Urinary bladder (tissue), 4 donors: ENCODE measurements around the gene PDE4D. TPM values are rescaled to one million over a fixed set of nuclear protein-coding genes. Genes with fewer than 3 reads are reported as not detected.

Source experiments
- DNase-seq: peaks from one replicate; pipeline ENCODE4 v3.0.0-alpha.2; 2015; ENCODE audit errors: extremely low spot score
- H3K27ac ChIP-seq: one replicate; pipeline ENCODE4 v1.5.1; 2013; ENCODE audit warnings: low read depth, mild to moderate bottlenecking, moderate library complexity
- H3K36me3 ChIP-seq: one replicate; pipeline ENCODE4 v1.6.1; 2013; ENCODE audit warnings: mild to moderate bottlenecking, moderate library complexity; ENCODE audit not compliant: insufficient read depth
- H3K4me1 ChIP-seq: one replicate; pipeline ENCODE4 v1.6.1; 2013; ENCODE audit warnings: mild to moderate bottlenecking, moderate library complexity; ENCODE audit not compliant: insufficient read depth
- H3K4me3 ChIP-seq: one replicate; pipeline ENCODE4 v1.5.1; 2013; ENCODE audit warnings: low read depth, low read length
- WGBS: extraction: QIAGEN DNeasy Blood & Tissue Kit; methylation state at CpG from one replicate; pipeline ENCODE4 v1.1.7; 2013; 5-methylcytosine and 5-hydroxymethylcytosine counted together
- polyA plus RNA-seq: library from polyadenylated mRNA; stranded (reverse); fragments of 200-250 nt; gene quantifications from one replicate; pipeline ENCODE4 v1.2.3, GENCODE V29; 2013
- total RNA-seq: library from RNA; depleted of rRNA; stranded (reverse); fragments of >200 nt; gene quantifications from one replicate; pipeline ENCODE4 v1.2.3, GENCODE V29; 2014
- donor health status: healthy with polysubstance abuse.
- donor health status: healthy.

The PDE4D gene
- total and polyA plus RNA-seq, 2 donors: 27.3 to 253 TPM

DNA sequence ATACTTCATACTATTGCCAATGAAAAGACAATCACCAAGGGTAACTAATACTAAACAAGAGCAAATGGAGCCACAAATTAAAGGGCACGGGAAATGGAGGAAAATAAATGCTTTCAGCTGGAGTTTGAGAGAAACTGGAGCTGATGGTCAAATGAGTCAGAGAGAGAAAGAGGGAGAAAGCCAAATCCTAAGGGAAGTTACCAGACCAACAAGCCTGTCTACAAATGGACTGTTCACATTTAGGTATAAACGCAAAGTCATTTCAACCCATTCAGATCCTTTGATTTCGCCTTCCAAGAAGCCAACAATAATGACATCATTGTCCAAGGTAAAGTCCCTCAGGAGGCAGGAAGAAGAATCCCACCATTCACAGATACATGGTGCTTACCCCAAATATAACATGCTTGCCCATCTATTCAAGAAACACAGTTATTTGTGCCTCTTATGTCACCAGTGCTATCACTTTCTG is 958.9 kb downstream of the PDE4D start:
- Histone ChIP-seq H3K4me3 (no peak overlapping the region), H3K36me3 (no peaks in the 10 kb centered on the region), H3K27ac (no peak overlapping the region), H3K4me1 (no peaks in the 10 kb centered on the region)
- no peak for DNase-seq
- WGBS: 74% methylated on average over 3 of the region's 3 CpGs

DNA sequence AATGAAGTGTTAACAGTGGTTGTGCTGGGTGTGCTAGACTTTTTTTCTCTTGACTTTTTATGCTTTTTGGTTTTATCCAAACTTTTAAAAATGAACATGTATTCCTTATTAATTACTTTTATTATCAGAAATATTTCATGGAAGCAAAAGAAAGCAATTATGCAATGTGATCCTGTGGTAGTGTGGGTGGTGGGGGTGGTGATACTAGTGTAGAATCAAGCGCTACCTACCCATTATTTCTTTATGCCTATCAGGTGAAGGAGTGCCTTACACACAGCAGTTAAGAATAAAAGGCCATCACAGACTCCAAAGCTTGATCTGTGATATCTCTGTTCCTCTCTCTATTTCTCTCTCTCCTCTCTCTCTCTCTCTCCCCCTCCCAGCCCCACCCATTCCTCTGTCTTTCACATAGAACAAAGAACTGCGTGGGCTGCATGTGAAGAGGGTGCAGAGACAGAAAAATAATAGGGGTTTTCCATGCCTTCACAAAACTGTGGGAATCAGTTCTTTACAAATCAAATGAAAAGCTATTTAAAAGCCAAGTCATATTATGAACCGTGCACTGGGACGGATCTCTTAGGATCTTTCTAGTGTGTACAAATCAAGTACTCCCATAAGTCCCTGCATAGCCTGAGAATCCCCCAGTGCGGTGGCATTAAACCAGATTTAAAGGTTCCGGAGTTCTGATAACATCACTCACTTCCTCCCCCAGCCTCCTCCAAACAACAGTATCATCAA is 959.5 kb downstream of the PDE4D start:
- DNase-seq: no peak
- Histone ChIP-seq H3K4me1 (no peaks in the 10 kb centered on the region), H3K36me3 (no peaks in the 10 kb centered on the region), H3K27ac (no peak overlapping the region), H3K4me3 (no peak overlapping the region)
- 60% methylated on average over 6 of the region's 6 CpGs for WGBS

DNA sequence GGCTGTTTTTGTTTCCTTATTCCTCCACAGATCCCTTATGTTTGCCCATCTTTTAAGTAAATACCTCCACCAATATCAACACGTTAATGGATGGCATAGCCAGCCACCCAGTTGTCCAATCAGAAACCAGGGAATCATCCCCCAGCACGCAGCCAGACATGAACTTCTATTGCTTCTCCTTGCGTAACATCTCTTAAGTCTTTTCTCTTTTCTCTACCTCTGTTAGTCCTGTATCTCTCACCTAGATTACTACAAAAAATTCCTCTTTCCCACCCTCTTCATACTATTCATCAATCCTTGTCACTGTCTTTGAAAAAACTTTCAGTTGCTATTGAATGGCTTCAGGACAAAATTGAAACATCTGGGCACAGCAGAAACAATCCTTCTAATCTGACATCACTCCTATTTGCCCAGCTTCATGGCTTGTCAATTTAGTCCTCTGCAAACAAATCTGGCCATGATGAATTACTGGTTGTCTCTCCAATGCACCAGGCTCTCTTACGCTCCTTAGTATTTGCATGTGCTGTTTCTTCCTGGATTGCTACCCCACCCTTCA is 961.4 kb downstream of the PDE4D start:
- 68% methylated on average over 4 of the region's 4 CpGs for WGBS
- no peak for DNase-seq

DNA sequence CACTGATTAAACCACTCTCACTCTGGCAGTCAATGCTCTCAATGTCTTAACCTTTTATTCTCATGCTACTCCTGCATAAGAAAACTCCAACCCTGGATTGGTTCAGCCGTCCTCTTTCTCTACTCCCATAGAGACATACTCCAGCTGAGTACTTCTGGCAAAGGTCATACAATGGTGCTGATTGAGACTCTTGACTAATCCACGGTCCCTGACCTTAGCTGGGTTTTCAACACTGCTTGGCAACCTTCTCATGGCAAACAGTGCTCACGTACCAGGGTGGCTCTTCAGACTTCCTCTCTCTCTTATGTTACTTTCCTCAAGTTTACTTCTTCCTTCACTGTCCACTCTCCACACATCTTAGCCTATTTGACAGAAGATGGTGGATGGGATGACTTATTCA is 963.0 kb downstream of the PDE4D start:
- 86% methylated on average over 3 of the region's 3 CpGs for WGBS

More for the DNA sequence above, 961.4 kb downstream of the PDE4D start:
- H3K27ac ChIP-seq: no peak overlapping the region
- H3K36me3 ChIP-seq: no peaks in the 10 kb centered on the region
- H3K4me3 ChIP-seq: no peak overlapping the region
- H3K4me1 ChIP-seq: no peaks in the 10 kb centered on the region

DNA sequence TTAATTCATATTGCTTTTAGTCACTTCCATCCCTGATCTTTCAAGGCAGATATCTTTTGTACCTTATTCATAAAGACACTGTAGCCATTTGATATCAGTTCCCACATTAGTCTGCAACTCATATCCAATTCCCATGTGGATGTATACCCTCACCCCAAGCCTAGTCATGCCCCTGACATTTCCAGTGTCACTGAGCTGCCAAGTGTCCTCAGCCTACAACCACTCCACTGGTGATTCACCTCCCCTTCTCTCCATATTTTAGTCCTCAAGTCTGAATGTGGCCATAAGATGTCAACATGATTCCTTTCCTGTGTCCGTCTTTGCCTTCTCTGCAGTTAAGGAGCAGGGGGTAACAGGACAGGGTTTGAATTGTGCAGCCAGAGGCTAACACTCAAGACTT is 963.8 kb downstream of the PDE4D start:
- Histone ChIP-seq H3K36me3 (no peaks in the 10 kb centered on the region), H3K27ac (no peak overlapping the region), H3K4me1 (no peaks in the 10 kb centered on the region), H3K4me3 (no peak overlapping the region)
- no peak for DNase-seq
- 80% methylated on average over 1 of the region's 1 CpG for WGBS

More for the DNA sequence above, 963.0 kb downstream of the PDE4D start:
- Histone ChIP-seq H3K4me1 (no peaks in the 10 kb centered on the region), H3K4me3 (no peak overlapping the region), H3K27ac (no peak overlapping the region), H3K36me3 (no peaks in the 10 kb centered on the region)
- DNase-seq: no peak

DNA sequence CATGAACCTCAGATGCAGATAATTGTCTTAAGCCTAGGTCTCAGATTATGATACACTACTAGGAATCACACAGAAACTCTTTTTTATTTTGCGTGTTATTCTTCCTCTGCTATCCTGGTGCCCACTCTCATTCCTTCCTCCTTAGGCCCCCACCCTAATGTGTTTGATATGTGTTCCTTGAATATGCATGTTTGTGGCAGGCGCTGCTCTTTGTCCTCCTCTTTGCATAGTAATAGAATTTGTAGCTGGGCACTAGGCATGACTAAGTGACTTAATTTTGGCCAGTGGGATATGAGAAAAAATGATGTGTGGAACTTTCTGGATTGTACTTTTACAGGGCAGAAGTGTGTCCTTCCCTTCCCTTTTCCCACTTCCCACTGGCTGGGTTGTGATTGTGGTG is 965.6 kb downstream of the PDE4D start:
- H3K27ac ChIP-seq: no peak overlapping the region
- no peak for DNase-seq
- H3K4me3 ChIP-seq: no peak overlapping the region
- no peaks in the 10 kb centered on the region for H3K36me3 ChIP-seq
- H3K4me1 ChIP-seq: no peaks in the 10 kb centered on the region
- WGBS: over 99% methylated on average over 2 of the region's 2 CpGs

DNA sequence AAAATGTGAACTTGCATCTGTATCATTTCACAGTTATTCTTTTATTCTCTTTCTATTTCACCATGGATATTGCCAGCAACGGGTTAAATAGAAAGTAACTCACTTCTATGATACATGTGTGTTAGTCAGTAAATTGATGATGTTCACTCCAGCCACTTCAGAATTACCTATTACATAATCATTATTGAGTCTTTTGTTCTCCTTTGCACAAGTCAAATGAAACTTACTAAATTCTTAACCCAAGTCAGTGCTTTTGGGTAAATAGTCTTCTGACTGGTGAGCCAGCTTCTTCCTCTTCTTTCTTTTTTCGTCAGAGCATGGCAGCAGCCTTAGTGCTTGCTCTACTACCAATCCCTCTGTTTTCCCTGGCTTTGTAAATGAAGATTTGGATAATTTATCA is 966.3 kb downstream of the PDE4D start:
- no peak for DNase-seq
- H3K27ac ChIP-seq: no peak overlapping the region
- no peak overlapping the region for H3K4me3 ChIP-seq
- H3K36me3 ChIP-seq: no peaks in the 10 kb centered on the region
- no peaks in the 10 kb centered on the region for H3K4me1 ChIP-seq
- 85% methylated on average over 2 of the region's 2 CpGs for WGBS

DNA sequence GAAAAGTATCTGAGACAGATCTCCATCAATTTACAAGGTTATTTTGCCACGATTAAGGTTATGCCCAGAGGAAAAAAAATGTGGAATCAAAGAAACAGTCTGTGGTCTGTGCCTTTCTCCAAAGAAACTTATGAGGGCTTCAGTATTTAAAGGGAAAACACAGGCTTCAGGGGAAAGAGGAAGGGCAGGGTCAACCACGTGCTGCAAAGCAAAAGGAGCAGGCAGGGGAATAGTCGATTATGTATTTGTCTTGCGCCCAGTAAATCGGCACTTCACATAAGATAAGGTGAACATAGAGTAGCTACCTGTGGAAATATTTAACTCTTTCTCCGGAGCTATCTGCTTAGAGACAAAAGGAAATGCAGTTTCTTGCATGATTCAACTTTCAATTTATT is 967.0 kb downstream of the PDE4D start:
- H3K4me3 ChIP-seq: no peak overlapping the region
- no peak overlapping the region for H3K27ac ChIP-seq
- WGBS: 51% methylated on average over 6 of the region's 6 CpGs
- no peaks in the 10 kb centered on the region for H3K36me3 ChIP-seq
- DNase-seq: no peak
- H3K4me1 ChIP-seq: no peaks in the 10 kb centered on the region

DNA sequence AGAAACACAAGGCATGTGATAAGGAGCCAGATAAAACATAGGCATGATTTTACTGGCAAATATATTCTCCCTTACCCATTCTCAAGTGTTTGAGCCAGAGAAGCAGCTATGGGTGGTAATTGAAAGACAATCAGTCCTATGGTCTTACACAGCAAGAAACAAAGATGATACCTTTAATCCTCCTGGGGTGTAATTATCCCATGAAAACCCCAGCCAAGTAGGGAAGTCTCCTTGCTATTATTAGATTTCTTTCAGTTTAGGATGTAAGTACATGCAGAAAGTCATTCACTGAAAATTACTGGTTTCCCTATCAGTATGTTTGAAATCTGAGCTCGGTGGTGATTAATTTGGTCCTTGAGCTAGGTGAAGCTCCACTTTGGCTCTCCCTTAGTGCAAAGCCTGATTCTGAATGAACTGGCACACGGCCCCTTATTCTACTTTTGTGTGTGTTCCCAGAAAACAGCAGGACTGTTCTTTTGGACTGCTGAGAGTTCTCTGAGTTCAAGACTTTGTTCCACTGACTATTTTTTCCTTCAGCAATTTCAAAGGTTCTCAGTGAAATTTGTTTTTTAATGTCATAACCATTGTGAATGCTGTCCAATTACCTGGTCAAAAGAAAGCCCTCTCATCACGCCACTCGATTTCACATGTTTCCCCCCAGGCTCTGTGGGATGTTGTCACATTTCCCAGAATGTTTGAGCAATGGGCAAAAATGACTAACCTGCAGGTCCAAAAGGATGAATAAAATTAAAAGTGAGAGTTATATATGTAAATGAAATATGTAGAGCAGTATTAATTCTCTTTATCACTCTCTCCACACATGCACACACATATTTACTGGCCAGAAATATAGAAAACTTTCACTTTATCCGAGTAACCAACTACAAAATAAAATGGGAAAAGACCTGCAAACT is 967.6 kb downstream of the PDE4D start:
- no peak for DNase-seq
- H3K36me3 ChIP-seq: no peaks in the 10 kb centered on the region
- no peak overlapping the region for H3K27ac ChIP-seq
- WGBS: 63% methylated on average over 5 of the region's 5 CpGs
- no peak overlapping the region for H3K4me3 ChIP-seq
- H3K4me1 ChIP-seq: no peaks in the 10 kb centered on the region

DNA sequence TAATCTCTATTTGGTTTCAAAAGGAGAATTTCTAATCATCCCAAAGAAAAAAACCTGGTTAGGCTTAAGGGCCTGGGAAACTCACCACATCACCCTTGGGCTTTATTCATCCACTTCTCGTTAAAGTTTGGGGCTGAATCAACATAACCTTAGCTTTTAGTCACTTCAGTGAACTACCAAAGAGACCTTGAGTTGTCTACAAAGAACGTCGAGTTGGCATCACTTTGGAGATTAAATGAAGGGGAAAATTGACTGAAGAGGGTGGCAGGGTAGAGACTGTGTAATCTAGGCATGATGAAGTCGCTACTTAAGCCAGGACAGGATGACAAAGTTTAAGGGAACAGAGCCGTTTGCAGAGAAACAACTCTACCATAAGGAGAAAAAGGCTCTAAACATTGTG is 969.2 kb downstream of the PDE4D start:
- H3K4me1 ChIP-seq: no peaks in the 10 kb centered on the region
- 84% methylated on average over 5 of the region's 5 CpGs for WGBS
- H3K36me3 ChIP-seq: no peaks in the 10 kb centered on the region
- DNase-seq: no peak
- H3K27ac ChIP-seq: no peak overlapping the region
- no peak overlapping the region for H3K4me3 ChIP-seq

DNA sequence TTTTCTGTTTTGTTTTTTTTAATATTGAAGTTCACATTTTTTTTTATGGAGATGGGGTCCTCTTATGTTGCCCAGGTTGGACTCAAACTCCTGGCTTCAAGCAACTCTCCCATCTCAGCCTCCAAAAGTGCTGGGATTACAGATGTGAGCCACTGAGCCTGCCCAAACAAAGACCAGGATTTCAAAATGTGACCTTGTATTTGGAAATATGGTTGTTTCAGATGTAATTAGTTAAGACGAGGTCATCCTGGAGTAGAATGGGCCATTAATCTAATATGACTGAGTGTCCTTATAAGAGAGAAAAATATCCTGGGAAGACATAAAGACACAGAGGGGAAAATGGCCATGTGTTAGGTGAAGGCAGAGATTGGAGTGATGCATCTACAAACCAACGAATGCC is 970.2 kb downstream of the PDE4D start:
- DNase-seq: no peak
- H3K4me1 ChIP-seq: no peaks in the 10 kb centered on the region
- no peak overlapping the region for H3K4me3 ChIP-seq
- no peaks in the 10 kb centered on the region for H3K36me3 ChIP-seq
- 90% methylated on average over 2 of the region's 2 CpGs for WGBS
- no peak overlapping the region for H3K27ac ChIP-seq

DNA sequence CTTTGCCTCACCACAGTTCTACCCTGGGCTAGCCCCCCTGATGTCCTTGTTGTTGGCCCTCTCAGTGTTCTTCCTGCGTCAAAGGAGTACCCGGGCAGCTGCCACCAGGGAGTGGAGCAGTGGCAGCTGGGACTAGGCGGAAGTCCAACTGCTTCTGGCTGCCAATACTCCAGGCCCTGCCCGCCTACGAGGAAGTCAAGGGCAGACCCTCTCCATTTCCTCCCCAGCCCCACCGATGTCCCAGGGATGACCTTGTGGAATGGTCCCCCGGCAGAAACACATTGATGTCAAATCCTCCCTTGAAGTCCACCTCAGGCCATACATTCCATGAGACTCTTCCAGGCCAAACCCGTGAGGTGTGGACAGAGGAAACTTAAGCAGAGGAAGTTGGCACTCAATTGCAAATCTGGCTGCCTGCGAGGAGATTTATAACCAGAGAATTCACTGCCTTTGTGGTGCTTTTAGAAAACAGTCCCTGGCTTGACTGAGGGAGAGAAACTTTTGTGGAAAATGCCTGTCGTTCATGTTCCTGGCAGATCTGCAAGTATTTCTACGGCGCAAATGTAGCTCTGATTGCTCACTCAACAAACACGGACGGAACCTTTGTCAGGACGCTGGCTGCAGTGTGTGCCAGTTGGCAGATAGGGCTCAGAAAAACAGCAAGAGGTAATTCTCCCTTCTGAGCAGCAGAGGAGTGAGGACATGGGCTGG is 970.9 kb downstream of the PDE4D start:
- H3K27ac ChIP-seq: no peak overlapping the region
- no peak for DNase-seq
- no peaks in the 10 kb centered on the region for H3K4me1 ChIP-seq
- 46% methylated on average over 15 of the region's 15 CpGs for WGBS
- H3K4me3 ChIP-seq: no peak overlapping the region
- no peaks in the 10 kb centered on the region for H3K36me3 ChIP-seq

DNA sequence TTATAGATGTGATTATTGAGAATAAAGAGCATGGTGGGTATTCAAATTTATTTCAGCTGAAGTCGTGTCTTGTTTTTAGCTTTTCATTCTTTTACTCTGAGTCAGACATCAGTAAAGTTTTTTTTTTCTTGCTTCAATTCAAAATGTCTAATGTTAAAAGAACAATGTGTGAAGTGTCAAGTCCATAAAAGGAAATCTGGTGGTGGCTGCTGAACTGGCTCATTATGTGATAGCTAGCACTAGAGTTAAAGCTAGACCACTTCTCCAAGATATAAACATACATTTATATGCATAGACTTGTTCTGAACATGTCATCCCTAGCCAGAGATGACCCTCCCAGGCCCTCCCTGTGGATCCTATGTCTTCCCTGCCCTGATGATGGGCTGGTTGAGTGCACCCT is 972.4 kb downstream of the PDE4D start:
- no peaks in the 10 kb centered on the region for H3K36me3 ChIP-seq
- DNase-seq: no peak
- no peak overlapping the region for H3K27ac ChIP-seq
- H3K4me3 ChIP-seq: no peak overlapping the region
- H3K4me1 ChIP-seq: no peaks in the 10 kb centered on the region
- 21% methylated on average over 1 of the region's 1 CpG for WGBS
